HL-60/S4 treated with phorbol 12-myristate 13-acetate at 8.2 ng/mL for 4 days and 3 days (cell line): ENCODE measurements around the gene COQ3.

Source experiments
- in situ Hi-C: fragments of 300-500 bp; cut with MboI; formaldehyde crosslinking; loops from 2 replicates; pipeline ENCODE4 v1.15.0; 2022; ENCODE audit warnings: low sequenced_read_pairs

COQ3 gene, protein sequence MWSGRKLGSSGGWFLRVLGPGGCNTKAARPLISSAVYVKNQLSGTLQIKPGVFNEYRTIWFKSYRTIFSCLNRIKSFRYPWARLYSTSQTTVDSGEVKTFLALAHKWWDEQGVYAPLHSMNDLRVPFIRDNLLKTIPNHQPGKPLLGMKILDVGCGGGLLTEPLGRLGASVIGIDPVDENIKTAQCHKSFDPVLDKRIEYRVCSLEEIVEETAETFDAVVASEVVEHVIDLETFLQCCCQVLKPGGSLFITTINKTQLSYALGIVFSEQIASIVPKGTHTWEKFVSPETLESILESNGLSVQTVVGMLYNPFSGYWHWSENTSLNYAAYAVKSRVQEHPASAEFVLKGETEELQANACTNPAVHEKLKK

DNA sequence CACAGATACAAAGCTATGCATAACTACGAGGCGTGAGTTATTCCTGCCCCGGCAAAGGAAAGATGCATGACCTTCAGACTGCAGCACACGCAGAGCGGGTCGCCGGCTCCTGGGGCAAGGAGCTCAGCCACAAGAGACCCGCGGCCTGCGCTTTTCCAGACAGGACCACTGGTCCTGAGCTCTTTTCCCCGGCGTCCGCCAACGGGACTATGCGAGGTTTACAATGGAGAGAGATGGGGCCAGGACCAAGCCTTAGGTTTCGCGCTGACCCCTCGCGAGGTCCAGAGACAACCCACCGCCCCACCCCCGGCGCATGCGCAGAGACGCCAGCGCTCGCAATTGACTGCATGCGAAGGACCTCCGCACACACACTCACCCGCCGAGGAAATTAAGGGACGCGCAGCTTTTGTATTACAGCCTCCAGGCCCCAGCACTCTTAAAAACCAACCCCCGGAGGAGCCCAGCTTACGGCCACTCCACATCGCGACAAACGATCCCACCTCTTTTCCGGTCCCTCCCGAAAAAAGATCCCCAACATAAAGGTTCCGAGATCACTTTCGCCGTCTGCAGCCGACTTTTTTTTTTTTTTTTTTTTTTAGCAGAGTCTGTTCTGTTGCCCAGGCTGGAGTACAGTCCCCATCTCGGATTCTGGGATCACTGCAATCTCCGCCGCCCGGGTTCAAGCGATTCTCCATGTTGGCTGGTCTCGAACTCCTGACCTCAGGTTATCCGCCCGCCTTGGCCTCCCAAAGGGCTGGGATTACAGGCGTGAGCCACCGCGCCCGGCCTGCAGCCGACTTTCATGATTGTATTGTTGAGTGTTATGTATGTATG, at the start of gene COQ3:
Gene COQ3 (minus strand): TSS at position 498 of the 834 bp plus-strand sequence. CDS start 16 bp downstream, at position 482.
- in situ Hi-C loops: no loop called here

DNA sequence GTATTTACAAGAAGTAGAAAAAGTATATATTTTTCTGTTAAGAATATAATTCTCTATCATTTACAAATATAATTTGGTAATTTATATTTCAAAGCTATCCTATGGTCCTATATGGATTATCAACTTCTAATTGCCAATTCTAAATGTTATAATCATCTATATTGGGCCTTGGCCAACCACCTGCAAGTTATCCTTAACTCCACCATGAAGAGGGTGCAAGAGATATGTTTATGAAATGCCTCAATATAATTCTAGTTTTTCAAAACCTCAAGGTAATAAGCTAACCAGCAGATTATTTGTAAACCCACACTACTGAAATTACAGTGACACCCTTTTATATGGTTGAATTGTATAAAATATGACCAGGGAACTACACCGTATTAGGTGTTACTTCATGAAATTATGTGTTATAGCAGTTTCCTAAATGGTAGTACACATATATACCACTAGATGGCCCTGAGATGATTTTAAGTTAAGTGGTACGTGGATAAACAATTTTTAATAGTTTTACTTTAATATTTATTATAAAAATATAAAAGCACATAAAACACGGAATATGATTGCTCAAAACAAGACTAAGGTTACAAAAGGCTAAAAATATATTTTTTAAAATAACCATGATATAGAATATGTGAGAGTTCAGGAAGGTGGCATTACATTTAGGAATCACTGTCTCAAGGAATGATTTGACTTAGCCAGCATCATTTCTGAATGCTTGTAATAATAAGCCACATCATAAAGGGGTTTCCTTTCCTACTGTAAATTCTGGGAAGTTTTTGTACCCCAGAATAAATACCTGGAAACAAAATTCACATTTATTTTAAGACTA, 40.9 kb upstream of the COQ3 start:
- in situ Hi-C loops: no loop called here

DNA sequence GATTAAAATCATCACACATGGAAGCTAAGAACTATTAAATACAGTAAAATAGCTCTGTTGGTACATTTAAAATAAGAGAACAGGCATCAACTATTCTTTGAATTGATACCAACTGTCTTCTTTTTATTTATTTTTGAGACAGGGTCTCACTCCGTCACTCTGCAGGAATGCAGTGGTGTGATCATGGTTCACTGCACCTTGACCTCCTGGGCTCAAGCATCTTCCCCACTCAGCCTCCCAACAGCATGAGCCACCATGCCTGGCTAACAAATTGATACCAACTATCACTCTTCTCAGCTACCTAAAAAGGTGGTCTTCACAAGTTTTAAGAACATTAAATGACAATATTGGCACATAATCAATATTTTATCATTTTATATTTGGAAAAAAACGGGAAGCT, 38.9 kb upstream of the COQ3 start:
- in situ Hi-C loops: no loop called here

DNA sequence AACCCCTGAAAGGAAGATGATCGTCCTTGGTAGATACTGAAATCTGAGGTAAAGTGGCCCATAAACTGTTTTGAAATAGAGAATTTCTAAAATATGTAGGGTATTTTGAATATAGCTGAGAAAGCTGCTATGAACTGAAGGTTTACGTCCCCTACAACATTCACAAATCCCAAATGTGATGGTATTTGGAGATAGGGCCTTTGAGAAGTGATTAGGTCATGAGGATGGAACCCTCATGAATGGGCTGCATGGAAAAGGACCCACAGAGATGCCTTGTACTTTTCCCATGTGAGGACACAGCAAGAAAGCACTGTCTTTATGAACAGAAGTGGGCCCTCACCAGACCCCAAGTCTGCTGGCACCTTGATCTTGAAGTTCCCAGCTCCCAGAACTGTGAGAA, 37.9 kb upstream of the COQ3 start:
- in situ Hi-C loops: no loop called here

DNA sequence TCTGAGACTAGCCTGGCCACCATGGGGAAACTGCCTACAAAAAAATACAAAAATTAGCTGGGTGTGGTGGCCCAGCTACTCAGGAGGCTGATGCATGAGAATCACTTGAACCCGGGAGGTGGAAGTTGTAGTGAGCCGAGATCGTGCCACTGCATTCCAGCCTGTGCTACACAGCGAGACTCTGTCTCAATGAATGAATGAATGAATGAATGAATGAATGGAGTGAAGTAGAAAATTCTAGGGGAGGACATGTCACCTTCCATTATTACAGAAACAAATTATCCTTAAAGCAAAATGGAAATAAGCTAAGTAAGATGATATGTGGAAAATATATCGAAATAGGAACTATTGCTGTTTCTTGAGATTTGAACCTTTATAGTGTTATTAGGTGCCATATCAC, 34.0 kb upstream of the COQ3 start:
- in situ Hi-C loops: no loop called here

DNA sequence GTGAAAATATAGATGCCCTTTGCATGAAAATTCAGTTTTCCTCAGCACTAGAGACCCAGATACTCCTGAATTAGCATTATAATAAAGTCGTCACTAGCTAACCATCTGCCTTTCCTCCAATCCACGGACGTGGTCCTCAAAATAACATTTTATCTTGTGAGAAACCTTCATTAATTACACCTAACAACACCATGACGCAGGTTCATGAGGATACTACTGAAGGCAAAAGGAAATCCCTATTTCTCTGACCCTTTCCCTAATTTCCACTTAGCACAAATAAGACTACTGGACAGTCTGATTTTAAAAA, 32.4 kb upstream of the COQ3 start:
- in situ Hi-C loops: no loop called here

DNA sequence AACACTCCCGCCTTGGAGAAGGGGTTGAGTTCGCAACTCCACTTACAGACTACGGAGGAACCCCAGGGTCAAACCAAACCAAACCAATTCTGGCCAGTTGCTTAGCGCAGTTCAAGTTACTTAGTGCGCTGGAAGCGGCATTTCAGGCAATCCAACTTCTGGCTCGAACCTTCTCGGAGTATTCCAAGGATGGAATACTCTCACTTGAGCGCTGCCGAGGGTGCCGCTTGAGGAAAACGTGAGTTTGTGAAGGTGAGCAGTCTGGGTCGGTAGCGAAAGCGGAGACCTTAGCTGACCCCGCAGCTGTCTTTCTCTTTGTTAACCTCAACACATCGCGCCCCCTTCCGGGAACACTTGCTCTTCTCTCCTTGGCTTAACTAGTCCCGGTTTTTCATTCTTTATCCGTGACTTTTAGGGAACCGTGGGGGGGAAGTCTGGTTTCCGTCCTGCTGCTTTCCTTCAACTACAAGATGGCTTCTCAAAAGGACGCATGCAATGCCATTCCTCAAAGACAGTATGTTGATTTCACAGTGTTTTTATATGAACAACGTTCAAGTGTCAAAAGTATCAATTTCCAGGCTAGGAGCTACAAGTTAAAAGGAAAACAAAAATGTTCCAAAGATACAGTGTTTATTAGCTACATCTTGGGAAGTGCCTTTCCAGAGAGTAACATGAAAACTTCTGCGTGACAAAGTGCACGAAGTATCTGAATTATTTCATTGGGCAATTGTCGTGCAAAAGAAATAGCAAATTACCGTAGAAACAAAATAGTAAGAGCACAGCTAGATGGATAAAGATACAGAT, 31.9 kb upstream of the COQ3 start:
- in situ Hi-C loops: no loop called here

DNA sequence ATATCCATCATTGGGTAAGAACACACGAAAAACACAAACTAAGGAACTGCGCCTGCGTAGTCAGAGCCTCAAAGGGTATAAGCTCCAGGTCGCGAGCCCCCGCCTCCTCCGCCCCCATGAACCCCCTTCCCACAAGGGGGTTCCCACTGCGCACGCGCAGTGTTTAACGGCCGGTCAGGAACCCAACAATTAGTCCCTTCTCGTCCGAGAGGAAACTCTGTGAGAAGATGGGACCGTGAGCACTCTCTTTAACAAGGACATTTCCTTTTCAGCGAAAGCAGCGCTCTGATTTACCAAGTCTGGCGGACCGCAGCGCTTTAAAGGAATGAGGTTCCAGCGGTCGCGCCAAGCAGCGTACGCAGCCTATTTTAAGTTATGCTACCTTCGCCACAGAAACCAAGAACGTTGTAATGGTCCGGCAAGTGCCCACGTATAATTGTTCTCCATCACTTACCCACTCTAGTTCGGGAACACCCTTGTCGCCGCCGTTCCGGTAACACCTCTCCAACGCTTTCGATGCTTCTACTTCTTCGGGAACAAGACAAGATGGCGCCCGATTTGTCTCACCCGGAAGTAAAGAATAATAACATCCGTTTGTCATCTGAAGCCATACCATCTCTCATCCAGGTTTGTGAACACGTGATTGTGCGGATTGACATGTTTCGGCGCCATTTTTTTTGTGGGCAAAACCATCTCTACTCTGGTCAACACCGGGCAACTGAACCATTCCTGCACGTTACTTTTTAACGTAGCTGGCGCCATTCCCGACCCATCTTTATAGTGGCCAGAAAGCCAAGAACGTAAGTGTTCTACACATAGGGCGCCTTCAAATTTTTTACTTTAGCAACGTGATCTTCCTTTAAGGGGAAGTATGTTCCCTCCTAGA, 31.0 kb upstream of the COQ3 start, which contains the start of gene PNISR:
Gene PNISR (minus strand): TSS at position 548 of the 886 bp plus-strand sequence. CDS start 10,649 bp downstream, outside the sequence.
- in situ Hi-C loops: no loop called here

DNA sequence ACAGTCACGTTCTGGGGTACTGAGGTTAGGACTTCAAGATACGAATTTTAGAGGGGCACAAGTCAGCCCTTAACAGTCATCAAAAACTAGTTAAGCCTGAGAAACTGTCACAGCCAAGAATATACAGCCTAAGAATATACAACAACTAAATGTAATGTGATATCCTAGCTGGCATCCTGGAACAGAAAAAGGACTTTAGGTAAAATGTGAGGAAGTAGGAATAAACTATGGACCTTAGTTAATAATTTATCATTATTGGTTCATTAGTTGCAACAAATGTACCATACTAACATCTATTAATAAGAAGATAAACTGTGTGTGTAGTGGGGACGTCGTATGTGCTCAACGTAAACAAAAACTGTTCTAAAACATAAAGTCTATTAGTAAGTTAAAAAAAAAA, 30.0 kb upstream of the COQ3 start:
- in situ Hi-C loops: no loop called here

DNA sequence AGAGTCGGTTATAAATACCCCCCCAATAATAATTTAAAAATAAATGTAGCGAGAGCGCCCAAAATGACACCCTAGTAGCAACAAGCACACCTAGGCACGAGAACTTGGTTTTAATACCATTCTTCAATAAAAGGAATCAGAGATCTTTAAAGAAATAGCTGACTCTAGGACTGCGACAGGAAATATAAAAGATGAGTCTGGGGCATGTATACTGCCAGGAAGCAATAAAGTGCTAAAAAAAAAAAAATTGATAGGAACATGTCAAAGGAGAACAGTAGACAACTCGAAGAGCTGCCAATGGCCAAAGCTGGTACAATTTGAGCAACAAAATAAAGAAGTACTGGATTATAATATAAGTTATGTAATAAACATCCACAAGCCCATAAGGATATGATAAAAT, 28.9 kb upstream of the COQ3 start:
- in situ Hi-C loops: no loop called here

DNA sequence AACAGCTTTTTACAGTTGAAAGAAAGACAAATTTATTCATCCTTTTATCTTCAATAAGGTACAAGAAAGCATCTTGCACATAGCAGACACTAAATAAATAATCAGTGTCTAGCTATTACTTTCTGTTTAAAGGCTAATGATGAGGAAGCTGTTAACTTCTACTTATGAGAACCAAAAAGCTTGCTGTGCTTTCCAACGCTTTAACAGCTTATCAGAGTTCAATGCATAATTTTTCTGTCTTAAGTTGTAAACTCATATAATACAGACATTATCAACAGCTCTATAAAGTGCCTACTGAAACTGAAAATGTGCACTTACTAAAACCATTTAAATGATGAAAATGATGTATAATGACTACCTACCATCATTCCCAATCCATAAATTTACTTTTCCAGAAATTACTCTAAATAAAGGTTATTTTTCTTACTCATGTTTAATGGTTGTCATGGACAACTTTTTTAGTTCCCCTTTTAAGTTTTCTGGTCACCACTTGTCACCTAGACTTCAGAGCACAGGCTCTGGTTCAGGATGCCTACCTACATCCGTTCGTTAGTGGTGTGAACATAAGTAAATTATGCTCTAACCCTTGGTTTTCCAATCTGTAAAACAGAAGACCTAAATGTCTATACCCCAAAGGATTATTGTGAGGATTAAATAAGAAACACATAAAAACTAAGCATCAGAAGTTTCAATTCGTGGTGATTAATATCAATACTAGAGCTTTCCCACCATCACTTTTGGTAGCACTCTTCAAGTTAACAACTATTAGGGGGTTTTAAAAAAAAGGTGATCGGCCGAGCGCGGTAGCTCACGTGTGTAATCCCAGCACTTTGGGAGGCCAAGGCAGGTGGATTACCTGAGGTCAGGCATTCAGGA, 23.1 kb upstream of the COQ3 start:
- in situ Hi-C loops: no loop called here

DNA sequence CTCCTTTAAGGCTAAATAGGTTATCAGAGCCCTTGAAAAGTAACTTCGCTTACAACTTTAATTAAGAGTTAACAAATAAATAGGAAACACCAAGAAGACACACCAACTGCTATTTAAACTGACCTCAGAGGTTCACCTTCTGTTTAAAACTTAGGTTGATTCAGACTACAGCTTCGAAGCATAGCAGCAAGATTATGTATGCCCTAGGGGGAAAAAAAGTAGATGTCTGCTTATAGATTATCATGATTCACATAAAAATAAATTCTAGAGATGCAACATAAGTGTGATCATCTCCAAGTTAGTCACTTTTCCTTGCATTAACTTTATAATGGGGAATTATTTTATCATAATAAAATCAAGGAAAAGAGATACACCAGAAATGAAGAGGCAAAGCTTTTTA, 22.2 kb upstream of the COQ3 start:
- in situ Hi-C loops: no loop called here

DNA sequence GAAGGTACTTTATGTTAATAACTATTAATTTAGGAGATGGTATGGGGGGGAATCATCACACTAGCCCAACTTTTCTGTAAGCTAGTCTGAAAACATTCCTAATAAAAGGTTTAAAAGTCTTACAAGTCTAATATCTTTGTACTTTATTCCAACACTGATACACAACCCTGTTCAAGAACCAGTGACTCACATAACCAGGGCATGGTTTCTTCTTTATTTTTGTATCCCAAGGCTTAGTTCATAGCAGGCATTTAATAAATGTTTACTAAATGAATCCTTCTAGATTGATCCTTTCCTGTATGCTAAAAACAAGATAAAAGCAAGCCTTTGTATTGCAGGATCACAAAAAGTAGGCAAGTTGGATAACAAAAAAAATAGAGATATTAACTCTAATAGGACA, 21.5 kb upstream of the COQ3 start:
- in situ Hi-C loops: no loop called here

DNA sequence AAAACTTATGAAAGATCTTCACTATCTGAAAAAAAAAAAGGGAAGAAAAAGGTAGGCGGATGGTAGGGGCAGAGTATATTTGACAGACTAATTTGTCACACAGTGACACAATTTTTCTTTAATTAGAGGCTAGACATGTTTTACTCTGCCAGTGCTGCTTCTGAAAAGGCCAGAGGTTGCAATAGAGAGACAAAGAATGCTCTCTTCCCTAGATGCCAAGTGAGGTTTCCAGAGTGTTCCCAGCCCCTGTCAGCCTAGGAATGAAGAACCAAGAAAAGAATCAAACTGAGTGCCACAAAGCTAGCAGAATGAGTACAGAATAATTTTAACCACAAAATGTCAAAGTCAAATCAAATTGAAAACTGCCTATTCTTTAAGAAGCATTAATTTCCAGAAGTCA, 18.1 kb upstream of the COQ3 start:
- in situ Hi-C loops: no loop called here

DNA sequence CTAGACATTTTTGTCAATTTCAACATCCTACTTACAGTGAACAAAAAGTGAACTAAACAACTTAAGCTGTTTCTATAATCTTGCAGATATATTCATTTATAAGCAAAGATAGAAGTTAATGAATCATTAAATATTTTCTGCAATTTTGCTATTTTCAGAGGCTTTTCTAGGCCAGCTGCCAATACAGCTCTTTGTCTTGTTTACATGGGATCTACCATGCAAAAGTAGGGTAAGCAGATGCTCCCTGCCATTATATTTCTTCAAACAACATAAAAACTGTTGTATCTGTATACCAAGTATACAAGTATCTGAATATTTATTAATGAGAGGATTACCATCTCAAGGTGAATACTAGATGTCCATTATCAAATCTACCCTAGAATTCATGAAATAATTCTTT, 15.7 kb upstream of the COQ3 start:
- in situ Hi-C loops: no loop called here

DNA sequence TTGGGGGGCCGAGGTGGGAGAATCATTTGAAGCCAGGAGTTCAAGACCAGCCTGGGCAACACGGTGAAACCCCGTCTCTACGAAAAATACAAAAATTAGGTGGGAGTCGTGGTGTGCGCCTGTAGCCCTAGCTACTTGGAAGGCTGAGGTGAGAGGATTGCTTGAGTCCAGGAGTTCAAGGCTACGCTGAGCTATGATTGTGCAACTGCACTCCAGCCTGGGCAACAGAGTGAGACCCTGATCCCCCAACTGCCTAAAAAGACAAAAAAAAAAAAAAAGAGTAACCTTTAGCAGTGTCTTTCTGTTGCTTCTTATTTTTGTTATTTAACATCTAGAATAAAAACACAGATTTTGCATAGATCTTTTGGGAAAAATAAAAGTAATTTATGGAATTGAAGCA, 13.1 kb upstream of the COQ3 start:
- in situ Hi-C loops: no loop called here

DNA sequence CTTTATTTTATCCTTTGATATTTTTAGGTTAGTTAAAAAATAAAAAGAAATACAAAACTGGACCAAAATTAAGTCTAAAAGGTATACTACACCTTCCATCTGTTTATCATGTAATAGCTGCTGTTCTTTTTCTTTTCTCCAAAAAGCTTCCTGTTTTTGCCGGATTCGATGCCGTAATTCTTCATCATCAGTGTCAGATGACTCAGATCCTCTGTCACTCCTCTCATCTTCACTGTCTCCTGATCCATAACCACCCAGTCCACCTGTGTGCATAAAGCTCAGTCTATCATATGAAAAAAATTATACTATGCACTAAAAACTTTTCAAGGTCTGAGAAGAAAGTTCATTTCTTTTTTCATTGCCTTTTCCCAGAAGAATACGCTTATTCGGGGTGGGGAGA, 8.5 kb upstream of the COQ3 start:
- in situ Hi-C loops: no loop called here

DNA sequence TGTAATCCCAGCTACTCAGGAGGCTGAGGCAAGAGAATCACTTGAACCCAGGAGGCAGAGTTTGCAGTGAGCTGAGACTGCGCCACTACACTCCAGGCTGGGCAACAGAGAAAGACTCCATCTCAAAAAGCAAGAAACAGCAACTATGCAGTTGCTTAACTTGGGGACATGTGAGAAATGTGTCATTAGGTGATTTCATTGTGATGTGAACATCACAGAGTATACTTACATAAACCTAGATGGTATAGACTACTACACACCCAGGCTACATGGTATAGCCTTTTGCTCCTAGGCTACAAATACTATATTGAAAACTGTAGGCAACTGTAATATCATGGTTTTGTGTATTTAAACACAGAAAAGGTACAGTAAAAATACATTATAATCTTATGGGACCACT, 3.3 kb upstream of the COQ3 start:
- in situ Hi-C loops: no loop called here

DNA sequence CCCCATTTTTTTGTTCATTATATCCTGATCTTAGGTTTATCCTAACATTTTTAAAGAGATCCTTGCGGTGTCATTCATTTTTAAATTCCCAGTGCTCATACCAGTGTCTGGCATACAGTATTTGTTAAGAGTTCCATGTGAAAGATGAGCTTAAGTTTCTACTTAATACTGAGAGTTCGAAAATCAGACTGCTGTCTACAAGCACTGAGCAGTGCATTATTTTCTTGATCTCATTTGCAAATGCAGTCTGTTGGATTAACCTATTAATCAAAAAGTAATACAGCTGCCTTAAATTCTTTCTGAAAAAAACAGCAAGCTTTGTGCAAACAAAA, 663 bp downstream of the COQ3 start:
- in situ Hi-C loops: no loop called here
